Mesenchymal stem cell (in vitro differentiated cells and primary cell): ENCODE data around the gene WDR12.
"Not testable (repeated sequence)": the region's sequence is repeated elsewhere in the genome, so short reads cannot be mapped to it uniquely, and the experiment has no call there.

ENCODE experiments used
- DNase-seq: peaks from one replicate; pipeline ENCODE4 v3.0.0-alpha.2; 2013
- H2AFZ ChIP-seq: one replicate; pipeline ENCODE4 v1.6.1; 2013; ENCODE audit warnings: low read depth, mild to moderate bottlenecking, control low read depth, inconsistent platforms, low read length, moderate library complexity
- H2AK5ac ChIP-seq: 2 replicates; pipeline ENCODE4 v1.6.1; 2013; ENCODE audit warnings: low read length, moderate library complexity, mild to moderate bottlenecking, inconsistent platforms; ENCODE audit not compliant: severe bottlenecking
- H2BK120ac ChIP-seq: one replicate; pipeline ENCODE4 v1.6.1; 2013; ENCODE audit warnings: low read depth, mild to moderate bottlenecking, inconsistent platforms, low read length, moderate library complexity
- H2BK12ac ChIP-seq, 2 experiments: one replicate each; pipeline ENCODE4 v1.6.1; 2013; ENCODE audit warnings: inconsistent platforms in 2 of 2, low read length in 2 of 2, mild to moderate bottlenecking in 2 of 2, moderate library complexity in 2 of 2, control low read depth in 1 of 2
- H2BK15ac ChIP-seq: one replicate; pipeline ENCODE4 v1.6.1; 2013; ENCODE audit warnings: mild to moderate bottlenecking, low read depth, inconsistent platforms; ENCODE audit not compliant: poor library complexity, severe bottlenecking
- H2BK5ac ChIP-seq: 2 replicates; pipeline ENCODE4 v1.6.1; 2013; ENCODE audit warnings: low read depth, mild to moderate bottlenecking, low read length, control low read depth, inconsistent platforms; ENCODE audit not compliant: poor library complexity, severe bottlenecking
- H3K14ac ChIP-seq, 2 experiments: one replicate each; pipeline ENCODE4 v1.6.1; 2013; ENCODE audit warnings: inconsistent platforms in 2 of 2, low read length in 2 of 2, control low read depth in 1 of 2, mild to moderate bottlenecking in 1 of 2, moderate library complexity in 1 of 2
- H3K18ac ChIP-seq, 2 experiments: one replicate each; pipeline ENCODE4 v1.6.1; 2013; ENCODE audit warnings: inconsistent platforms in 2 of 2, low read length in 2 of 2, control low read depth in 1 of 2, low read depth in 1 of 2, mild to moderate bottlenecking in 1 of 2
- H3K23ac ChIP-seq, 2 experiments: one replicate each; pipeline ENCODE4 v1.6.1; 2013; ENCODE audit warnings: inconsistent platforms in 2 of 2, low read length in 2 of 2, mild to moderate bottlenecking in 2 of 2, moderate library complexity in 2 of 2, control low read depth in 1 of 2
- H3K27ac ChIP-seq: 2 replicates; pipeline ENCODE4 v1.5.1; 2013; ENCODE audit warnings: mild to moderate bottlenecking, moderate library complexity, low read length, control low read depth, inconsistent platforms; ENCODE audit not compliant: poor library complexity, severe bottlenecking
- H3K27me3 ChIP-seq, 2 experiments: 2 replicates each; pipeline versions ENCODE4 v1.6.1 to v1.7.0; 2013; ENCODE audit warnings: low read length in 2 of 2, mild to moderate bottlenecking in 2 of 2, moderate library complexity in 2 of 2, control low read depth in 1 of 2, inconsistent platforms in 1 of 2; ENCODE audit not compliant: control insufficient read depth in 1 of 2, insufficient read depth in 1 of 2
- H3K36me3 ChIP-seq, 2 experiments: 2 replicates each; pipeline versions ENCODE4 v1.6.1 to v1.7.0; 2013; ENCODE audit warnings: low read length in 2 of 2, control low read depth in 1 of 2, inconsistent platforms in 1 of 2, low read depth in 1 of 2, mild to moderate bottlenecking in 1 of 2; ENCODE audit not compliant: insufficient read depth in 2 of 2, control insufficient read depth in 1 of 2
- H3K4ac ChIP-seq, 2 experiments: one replicate each; pipeline ENCODE4 v1.6.1; 2013; ENCODE audit warnings: inconsistent platforms in 2 of 2, low read length in 2 of 2, mild to moderate bottlenecking in 2 of 2, moderate library complexity in 2 of 2, control low read depth in 1 of 2, low read depth in 1 of 2
- H3K4me1 ChIP-seq: 2 replicates; pipeline ENCODE4 v1.6.1; 2013; ENCODE audit warnings: low read depth, low read length, control low read depth; ENCODE audit not compliant: control insufficient read depth, insufficient read depth
- H3K4me2 ChIP-seq: 2 replicates; pipeline ENCODE4 v1.6.1; 2013; ENCODE audit warnings: low read length, mild to moderate bottlenecking, inconsistent platforms; ENCODE audit not compliant: poor library complexity, severe bottlenecking
- H3K4me3 ChIP-seq, 2 experiments: 2 replicates each; pipeline versions ENCODE4 v1.5.1 to v1.7.0; 2013; ENCODE audit warnings: low read length in 2 of 2, mild to moderate bottlenecking in 2 of 2, control low read depth in 1 of 2, low read depth in 1 of 2; ENCODE audit not compliant: insufficient read depth in 1 of 2
- H3K79me1 ChIP-seq: replicated peaks from 2 replicates; pipeline ENCODE4 v1.6.1; 2013; ENCODE audit warnings: mild to moderate bottlenecking, control low read depth, low read length, inconsistent platforms; ENCODE audit not compliant: poor library complexity, severe bottlenecking
- H3K9ac ChIP-seq: 2 replicates; pipeline ENCODE4 v1.7.0; 2013; ENCODE audit warnings: mild to moderate bottlenecking, low read length, moderate library complexity
- H3K9me3 ChIP-seq: 2 replicates; pipeline ENCODE4 v1.7.0; 2013; ENCODE audit warnings: mild to moderate bottlenecking, low read length; ENCODE audit not compliant: control insufficient read depth
- H4K8ac ChIP-seq: one replicate; pipeline ENCODE4 v1.6.1; 2013; ENCODE audit warnings: inconsistent platforms, mild to moderate bottlenecking, low read length, moderate library complexity
- H4K91ac ChIP-seq: one replicate; pipeline ENCODE4 v1.6.1; 2013; ENCODE audit warnings: mild to moderate bottlenecking, low read length, inconsistent platforms
- WGBS: methylation state at CpG from one replicate; pipeline ENCODE4 v1.1.7; 2013; ENCODE audit warnings: mixed read lengths; 5-methylcytosine and 5-hydroxymethylcytosine counted together

WDR12 gene

GRCh38 chr2:202932425-202933138 lies 21.1 kb upstream of the WDR12 start:
- Histone ChIP-seq H3K27me3 (no peaks in the 10 kb centered on the region), H3K18ac (no peak overlapping the region), H2BK120ac (no peak overlapping the region), H3K4me3 (peak overlapping the region in 1 of 2 experiments; percentile 37), H3K79me1 (peaks cover 2% of the 10 kb centered on the region), H2BK5ac (no peak overlapping the region), H4K8ac (no peak overlapping the region), H2BK12ac (peak overlapping the region in 1 of 2 experiments; percentile 45), H2AFZ (no peak overlapping the region), H3K36me3 (peaks cover 11% of the 10 kb centered on the region in 2 experiments), H3K23ac (no peak overlapping the region), H4K91ac (peak overlapping the region; percentile 18), H3K9ac (peak overlapping the region; percentile 66), H3K4me1 (peaks cover 8% of the 10 kb centered on the region), H3K4ac (no peak overlapping the region), H3K27ac (no peak overlapping the region), H3K14ac (no peak overlapping the region), H3K4me2 (no peak overlapping the region), H2BK15ac (peak overlapping the region; percentile 54), H2AK5ac (no peak overlapping the region), H3K9me3 (no peaks in the 10 kb centered on the region)
- 97% methylated on average over 3 of the region's 3 CpGs for WGBS
- DNase-seq, result peak; percentile 37

GRCh38 chr2:202918860-202919259 lies 7.4 kb upstream of the WDR12 start:
- WGBS, result no CpG with 5 or more reads among the region's 1 CpG
- Histone ChIP-seq H2BK120ac (no peak overlapping the region), H3K4me3 (no peak overlapping the region), H3K9me3 (no peaks in the 10 kb centered on the region), H3K79me1 (peaks cover 2% of the 10 kb centered on the region), H3K36me3 (peaks cover 0 to 34% of the 10 kb centered on the region in 2 experiments), H2AFZ (no peak overlapping the region), H3K4me1 (no peaks in the 10 kb centered on the region), H3K14ac (no peak overlapping the region), H3K9ac (no peak overlapping the region), H2AK5ac (no peak overlapping the region), H3K18ac (no peak overlapping the region), H4K8ac (no peak overlapping the region), H3K4ac (no peak overlapping the region), H2BK12ac (no peak overlapping the region), H2BK5ac (no peak overlapping the region), H3K27ac (no peak overlapping the region), H2BK15ac (no peak overlapping the region), H3K27me3 (no peaks in the 10 kb centered on the region), H3K23ac (no peak overlapping the region), H3K4me2 (no peak overlapping the region), H4K91ac (no peak overlapping the region)
- DNase-seq, result no peak

GRCh38 chr2:202912342-202913201 lies 1.1 kb upstream of the WDR12 start:
- not testable (repeated sequence) for H2BK5ac ChIP-seq, H4K91ac ChIP-seq, H3K23ac ChIP-seq, H2BK15ac ChIP-seq, H2BK120ac ChIP-seq, H3K4me1 ChIP-seq, H3K36me3 ChIP-seq, H3K27me3 ChIP-seq, H4K8ac ChIP-seq, H3K18ac ChIP-seq, H2AFZ ChIP-seq, H3K14ac ChIP-seq, H3K79me1 ChIP-seq, H2AK5ac ChIP-seq, H3K9me3 ChIP-seq, H3K4ac ChIP-seq, H2BK12ac ChIP-seq
- 54% methylated on average over 3 of the region's 49 CpGs for WGBS
- Histone ChIP-seq H3K4me3 (peak overlapping the region; percentile 64 to 99), H3K27ac (peak overlapping the region; percentile 100), H3K9ac (peak overlapping the region; percentile 97), H3K4me2 (peak overlapping the region; percentile 53)
- DNase-seq, result peak; percentile 39

GRCh38 chr2:202911203-202911511 lies 316 bp downstream of the WDR12 start:
- Histone ChIP-seq H2BK12ac (no peak overlapping the region), H3K23ac (peak overlapping the region in 1 of 2 experiments; percentile 94), H3K14ac (peak overlapping the region in 1 of 2 experiments; percentile 50), H3K27ac (peak overlapping the region; percentile 100), H4K8ac (no peak overlapping the region), H2AK5ac (no peak overlapping the region), H3K4me1 (peaks cover 3% of the 10 kb centered on the region), H2BK120ac (no peak overlapping the region), H3K79me1 (peaks cover 6% of the 10 kb centered on the region), H3K36me3 (peaks cover 0 to 8% of the 10 kb centered on the region in 2 experiments), H2BK15ac (no peak overlapping the region), H4K91ac (no peak overlapping the region), H2BK5ac (no peak overlapping the region), H3K4ac (peak overlapping the region in 1 of 2 experiments; percentile 67), H2AFZ (peak overlapping the region; percentile 81), H3K18ac (peak overlapping the region in 1 of 2 experiments; percentile 78), H3K4me2 (peak overlapping the region; percentile 75), H3K9me3 (no peaks in the 10 kb centered on the region), H3K4me3 (peak overlapping the region; percentile 69 to 99), H3K27me3 (no peaks in the 10 kb centered on the region), H3K9ac (peak overlapping the region; percentile 97)
- DNase-seq, result no peak
- 0% methylated on average over 8 of the region's 8 CpGs for WGBS
